Esophagus muscularis mucosa (tissue), 4 donors: ENCODE data around the gene CTSV.
"Not testable (repeated sequence)": the region's sequence is repeated elsewhere in the genome, so short reads cannot be mapped to it uniquely, and the experiment has no call there.

Experiments
- EP300 ChIP-seq: sonication (generic); formaldehyde crosslinking; IDR thresholded peaks from one replicate; pipeline ENCODE4 v1.6.1; 2017; ENCODE audit warnings: antibody characterized with exemption
- POLR2A ChIP-seq: fragments of 450-650 bp; IDR thresholded peaks from one replicate; pipeline ENCODE4 v1.6.1; 2017; ENCODE audit warnings: antibody characterized with exemption, moderate library complexity, mild to moderate bottlenecking, low read depth
- TF ChIP-seq, protein P1 (sequence below), 3 experiments: fragments of 200-600 bp in 2 of 3; fragments of 450-650 bp in 1 of 3; sonication (generic) in 2 of 3; IDR thresholded peaks; one replicate each; pipeline ENCODE4 v1.5.1; 2017 to 2019; ENCODE audit warnings: antibody characterized with exemption in 3 of 3, mild to moderate bottlenecking in 2 of 3, moderate library complexity in 1 of 3

DNA sequence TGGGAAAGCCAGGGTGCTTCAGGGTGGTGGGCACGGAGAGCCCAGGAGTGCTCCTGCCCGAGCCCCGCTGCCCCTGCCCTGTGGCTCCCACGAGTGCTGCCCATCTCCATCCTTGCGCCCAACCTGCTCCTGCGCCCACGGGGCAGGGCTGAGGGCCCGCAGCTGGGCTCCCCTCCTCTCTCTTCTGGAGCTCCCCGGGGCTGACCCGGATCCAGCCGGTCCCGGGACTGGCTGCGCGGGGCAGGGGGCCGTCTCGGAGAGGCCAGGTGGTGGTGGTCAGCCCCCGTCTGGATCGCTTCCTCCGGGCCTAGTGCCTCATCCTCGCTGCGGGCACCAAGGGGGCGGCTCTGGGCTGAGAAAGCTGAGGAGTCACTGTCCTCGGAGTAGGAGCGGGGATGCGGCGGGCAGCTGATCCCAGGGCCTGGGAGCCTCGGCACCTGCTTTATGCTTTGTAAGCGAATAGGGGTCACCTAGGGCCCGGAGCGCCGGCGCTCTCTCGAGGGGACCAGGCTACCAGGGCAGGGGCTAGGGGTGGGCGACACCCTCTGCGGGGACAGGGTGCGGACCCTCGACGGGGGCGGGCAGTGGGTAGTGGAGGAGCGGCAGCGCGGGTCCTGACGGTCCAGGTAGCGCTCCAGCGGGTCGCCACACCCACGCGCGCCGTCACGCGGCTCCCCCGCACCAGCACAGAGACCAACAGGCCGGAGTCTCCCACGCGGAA, 37.9 kb upstream of the CTSV start:
- not testable (repeated sequence) for TF ChIP-seq EP300, POLR2A
- TF ChIP-seq, protein P1, sequence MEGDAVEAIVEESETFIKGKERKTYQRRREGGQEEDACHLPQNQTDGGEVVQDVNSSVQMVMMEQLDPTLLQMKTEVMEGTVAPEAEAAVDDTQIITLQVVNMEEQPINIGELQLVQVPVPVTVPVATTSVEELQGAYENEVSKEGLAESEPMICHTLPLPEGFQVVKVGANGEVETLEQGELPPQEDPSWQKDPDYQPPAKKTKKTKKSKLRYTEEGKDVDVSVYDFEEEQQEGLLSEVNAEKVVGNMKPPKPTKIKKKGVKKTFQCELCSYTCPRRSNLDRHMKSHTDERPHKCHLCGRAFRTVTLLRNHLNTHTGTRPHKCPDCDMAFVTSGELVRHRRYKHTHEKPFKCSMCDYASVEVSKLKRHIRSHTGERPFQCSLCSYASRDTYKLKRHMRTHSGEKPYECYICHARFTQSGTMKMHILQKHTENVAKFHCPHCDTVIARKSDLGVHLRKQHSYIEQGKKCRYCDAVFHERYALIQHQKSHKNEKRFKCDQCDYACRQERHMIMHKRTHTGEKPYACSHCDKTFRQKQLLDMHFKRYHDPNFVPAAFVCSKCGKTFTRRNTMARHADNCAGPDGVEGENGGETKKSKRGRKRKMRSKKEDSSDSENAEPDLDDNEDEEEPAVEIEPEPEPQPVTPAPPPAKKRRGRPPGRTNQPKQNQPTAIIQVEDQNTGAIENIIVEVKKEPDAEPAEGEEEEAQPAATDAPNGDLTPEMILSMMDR (IDR thresholded peaks at IDR 0.05) = not testable (repeated sequence)
